WTC11 (cell line): ENCODE measurements around the gene TMUB1. TPM values are rescaled to one million over a fixed set of nuclear protein-coding genes. Genes with fewer than 3 reads are reported as not detected.
A peak's percentile ranks its signal among the peaks of the same experiment; 100 is the strongest.

Experiments
- ATAC-seq: fragments of 200-7000 bp; cut with Tn5 transposase; 2 replicates; pipeline ENCODE4 v1.10.0; 2021; ENCODE audit warnings: mild to moderate bottlenecking, moderate library complexity
- CTCF ChIA-PET: fragments of 300-600 bp; sonication (Branson Sonifier 250); formaldehyde crosslinking; loops from one replicate; lab custom pipeline; 2021; ENCODE audit warnings: antibody characterized with exemption; lab: Charles Lee
- POLR2A ChIA-PET: fragments of 350-600 bp; sonication (Branson Sonifier 250); formaldehyde crosslinking; loops from one replicate; lab custom pipeline; 2021; ENCODE audit warnings: antibody characterized with exemption; lab: Charles Lee
- DNase-seq: peaks from one replicate; pipeline ENCODE4 v3.0.0; 2021; ENCODE audit warnings: low spot score
- H3K27ac Mint-ChIP-seq: 2 replicates; pipeline ENCODE4 v1.8.0; 2021; ENCODE audit warnings: mixed read lengths
- H3K27me3 Mint-ChIP-seq: 2 replicates; pipeline ENCODE4 v1.8.0; 2021; ENCODE audit warnings: low read depth, mild to moderate bottlenecking, moderate library complexity, mixed read lengths
- H3K36me3 Mint-ChIP-seq: 2 replicates; pipeline ENCODE4 v1.8.0; 2021; ENCODE audit warnings: mixed read lengths
- H3K4me1 Mint-ChIP-seq: 2 replicates; pipeline ENCODE4 v1.8.0; 2022; ENCODE audit warnings: mixed read lengths
- H3K4me3 Mint-ChIP-seq: 2 replicates; pipeline ENCODE4 v1.8.0; 2021; ENCODE audit warnings: mild to moderate bottlenecking, moderate library complexity, mixed read lengths
- H3K9me3 Mint-ChIP-seq: 2 replicates; pipeline ENCODE4 v1.8.0; 2021; ENCODE audit warnings: mixed read lengths
- AFF4 ChIP-seq: sonication (generic); formaldehyde crosslinking; IDR thresholded peaks from 2 replicates; pipeline ENCODE4 v1.8.1; 2023; ENCODE audit warnings: mild to moderate bottlenecking, missing genetic modification reagents, borderline replicate concordance
- ATF3 ChIP-seq: sonication (generic); formaldehyde crosslinking; conservative IDR thresholded peaks from 2 replicates; pipeline ENCODE4 v1.8.1; 2022; ENCODE audit warnings: mild to moderate bottlenecking, missing genetic modification reagents
- ATF6 ChIP-seq: sonication (generic); formaldehyde crosslinking; IDR thresholded peaks from 2 replicates; pipeline ENCODE4 v1.8.1; 2023; ENCODE audit warnings: mild to moderate bottlenecking, missing genetic modification reagents
- CREB1 ChIP-seq: sonication (generic); formaldehyde crosslinking; IDR thresholded peaks from 2 replicates; pipeline ENCODE4 v1.8.0; 2023; ENCODE audit warnings: mild to moderate bottlenecking, missing genetic modification reagents
- ELF4 ChIP-seq: sonication (generic); formaldehyde crosslinking; IDR thresholded peaks from 2 replicates; pipeline ENCODE4 v1.8.1; 2022; ENCODE audit warnings: low read depth, mild to moderate bottlenecking, moderate library complexity, missing genetic modification reagents
- EMX1 ChIP-seq: fragments of 250-450 bp; sonication (Bioruptor Pico); IDR thresholded peaks from 2 replicates; pipeline ENCODE4 v1.8.0; 2021; ENCODE audit warnings: mild to moderate bottlenecking
- ETV6 ChIP-seq: sonication (generic); formaldehyde crosslinking; IDR thresholded peaks from 2 replicates; pipeline ENCODE4 v1.8.1; 2022; ENCODE audit warnings: mild to moderate bottlenecking, missing genetic modification reagents
- FOXP4 ChIP-seq: sonication (generic); formaldehyde crosslinking; IDR thresholded peaks from 2 replicates; pipeline ENCODE4 v1.8.0; 2022; ENCODE audit warnings: mild to moderate bottlenecking, missing genetic modification reagents
- IRF1 ChIP-seq: sonication (generic); formaldehyde crosslinking; IDR thresholded peaks from 2 replicates; pipeline ENCODE4 v1.8.0; 2023; ENCODE audit warnings: missing genetic modification reagents
- IRF2 ChIP-seq: sonication (generic); formaldehyde crosslinking; IDR thresholded peaks from 2 replicates; pipeline ENCODE4 v1.8.0; 2022; ENCODE audit warnings: low read depth, missing genetic modification reagents, borderline replicate concordance
- MAX ChIP-seq: sonication (generic); formaldehyde crosslinking; IDR thresholded peaks from 2 replicates; pipeline ENCODE4 v1.8.0; 2022; ENCODE audit warnings: mild to moderate bottlenecking, missing genetic modification reagents
- MLX ChIP-seq: sonication (generic); formaldehyde crosslinking; IDR thresholded peaks from 2 replicates; pipeline ENCODE4 v1.8.1; 2023; ENCODE audit warnings: mild to moderate bottlenecking, missing genetic modification reagents, moderate library complexity
- NFYB ChIP-seq: sonication (generic); formaldehyde crosslinking; conservative IDR thresholded peaks from 2 replicates; pipeline ENCODE4 v1.8.0; 2022; ENCODE audit warnings: low read depth, missing genetic modification reagents
- PRDM15 ChIP-seq: sonication (generic); formaldehyde crosslinking; IDR thresholded peaks from 2 replicates; pipeline ENCODE4 v1.8.0; 2022; ENCODE audit warnings: missing genetic modification reagents
- RORB ChIP-seq: fragments of 250-450 bp; sonication (Bioruptor Pico); IDR thresholded peaks from 2 replicates; pipeline ENCODE4 v1.9.0; 2021; ENCODE audit warnings: mild to moderate bottlenecking
- SMAD3 ChIP-seq: sonication (generic); formaldehyde crosslinking; IDR thresholded peaks from 2 replicates; pipeline ENCODE4 v1.8.0; 2022; ENCODE audit warnings: missing genetic modification reagents, mild to moderate bottlenecking, borderline replicate concordance
- SMAD4 ChIP-seq: sonication (generic); formaldehyde crosslinking; IDR thresholded peaks from 2 replicates; pipeline ENCODE4 v1.8.0; 2022; ENCODE audit warnings: mild to moderate bottlenecking, missing genetic modification reagents
- ZNF232 ChIP-seq: sonication (generic); formaldehyde crosslinking; IDR thresholded peaks from 2 replicates; pipeline ENCODE4 v1.8.0; 2022; ENCODE audit warnings: mild to moderate bottlenecking, missing genetic modification reagents
- total RNA-seq: library from RNA; stranded (reverse); gene quantifications from 3 replicates; pipeline ENCODE4 v1.2.3, GENCODE V29; 2021

TMUB1 gene
- total RNA-seq, 1 experiment from 2014 or later, result 72.8 TPM

GRCh38 chr7:151089893-151090730 is 6.8 kb upstream of the TMUB1 start (continued):
- TF ChIP-seq ELF4 (CRISPR knock-in tag) (no peak), SMAD3 (CRISPR knock-in tag) (no peak), EMX1 (no peak), ATF3 (CRISPR knock-in tag) (no peak), FOXP4 (CRISPR knock-in tag) (no peak)

GRCh38 chr7:151088856-151089699 is 5.8 kb upstream of the TMUB1 start:
- POLR2A ChIA-PET, result interaction anchor here (1.1 to 2.0 kb wide), 3 partner anchors 20 to 38 kb away, joined by 3 to 9 read pairs (median 5); no protein-coding TSS in a partner anchor
- H3K9me3 Mint-ChIP-seq, result no peaks in the 10 kb centered on the region
- H3K27me3 Mint-ChIP-seq, result peaks cover 18% of the 10 kb centered on the region
- peaks cover 51% of the 10 kb centered on the region for H3K4me1 Mint-ChIP-seq
- peak overlapping the region; percentile 67 for H3K4me3 Mint-ChIP-seq
- CTCF ChIA-PET, result interaction anchor here (1.0 to 10.4 kb wide), 6 partner anchors 15 to 79 kb away, joined by 3 to 118 read pairs (median 5); partner anchors contain the start of gene GBX1
- peak overlapping the region; percentile 88 for H3K27ac Mint-ChIP-seq
- ATAC-seq (peak; percentile 2; the same call in 1 of the 2 replicates), DNase-seq (peak; percentile 37)
- H3K36me3 Mint-ChIP-seq, result peaks cover 10% of the 10 kb centered on the region
- TF ChIP-seq MLX (CRISPR knock-in tag) (no peak), ETV6 (CRISPR knock-in tag) (no peak), ZNF232 (CRISPR knock-in tag) (no peak), EMX1 (no peak), IRF1 (CRISPR knock-in tag) (no peak), AFF4 (no peak), SMAD4 (CRISPR knock-in tag) (no peak), NFYB (CRISPR knock-in tag) (no peak), IRF2 (no peak), ATF6 (CRISPR knock-in tag) (no peak), PRDM15 (CRISPR knock-in tag) (no peak), CREB1 (no peak), RORB (CRISPR knock-in tag) (no peak), MAX (CRISPR knock-in tag) (no peak)
